Left cardiac atrium (tissue), 4 donors: ENCODE data around the gene DLGAP1. TPM values are rescaled to one million over a fixed set of nuclear protein-coding genes. Genes with fewer than 3 reads are reported as not detected.

Experiments
- ATAC-seq, 2 donors: fragments of 200-7000 bp; cut with Tn5 transposase; one replicate each; pipeline ENCODE4 v1.9.1; 2020; ENCODE audit warnings: mild to moderate bottlenecking in 2 of 2, moderate library complexity in 2 of 2
- DNase-seq: peaks from one replicate; pipeline ENCODE4 v3.0.0-alpha.2; 2020
- intact Hi-C, 2 donors: fragments of 100-400 bp; cut with DNase I; formaldehyde crosslinking; loops; one replicate each; pipeline versions ENCODE4 v1.14.1 to v1.15.1; 2022 to 2023
- total RNA-seq, 2 donors: library from RNA; stranded (reverse); fragmentation: NEBNext Ultra II Directional; extraction: Animal tissue kit (Norgen Biotek cat#: 25700); gene quantifications; one replicate each; pipeline ENCODE4 v1.2.1, GENCODE V29; 2021
- donor health status: DM: no; HTN: yes; CAD: no.
- donor health status: DM: no; HTN: yes; CAD: no; lungs with severe emphysema.
- donor health status: DM: yes; HTN: yes; CAD: no.
- donor health status: Dilated cardiomyopathy.

The DLGAP1 gene
- total RNA-seq, 2 donors from 2014 or later: 0.29 to 0.47 TPM

GRCh38 chr18:3931542-3932112 is 523.5 kb downstream of the DLGAP1 start:
- intact Hi-C loops: no loop called here
- peak in 1 of 2 donors; percentile 76 for ATAC-seq
- no peak for DNase-seq

GRCh38 chr18:3931013-3931315 is 524.1 kb downstream of the DLGAP1 start:
- ATAC-seq: no peak
- no peak for DNase-seq
- intact Hi-C loops: no loop called here

- ATAC-seq (peak in 1 of 2 donors; percentile 61), DNase-seq (no peak)
These were observed 524.7 kb downstream of the DLGAP1 start for GRCh38 chr18:3930126-3931012.

GRCh38 chr18:3924455-3924854 is 530.7 kb downstream of the DLGAP1 start:
- ATAC-seq: peak in 1 of 2 donors; percentile 67
- no peak for DNase-seq
- intact Hi-C loops: no loop called here

More at GRCh38 chr18:3930126-3931012, 524.7 kb downstream of the DLGAP1 start:
- intact Hi-C loops: no loop called here

- DNase-seq: no peak
- intact Hi-C loops: no loop called here
- peak in 1 of 2 donors; percentile 82 for ATAC-seq
These were observed 531.4 kb downstream of the DLGAP1 start for GRCh38 chr18:3923750-3924149.

GRCh38 chr18:3921826-3922225 is 533.3 kb downstream of the DLGAP1 start:
- ATAC-seq (no peak), DNase-seq (no peak)
- intact Hi-C loops: no loop called here

GRCh38 chr18:3920832-3921231 is 534.3 kb downstream of the DLGAP1 start:
- intact Hi-C loops: no loop called here
- DNase-seq (no peak), ATAC-seq (no peak)

GRCh38 chr18:3919396-3920061 is 535.6 kb downstream of the DLGAP1 start:
- intact Hi-C loops: no loop called here
- ATAC-seq: peak in 1 of 2 donors; percentile 44
- DNase-seq: no peak

- ATAC-seq (peak; percentile 24 to 44), DNase-seq (no peak)
- intact Hi-C loops: no loop called here
These were observed 539.0 kb downstream of the DLGAP1 start for GRCh38 chr18:3916082-3916481.

GRCh38 chr18:3914833-3915610 is 540.1 kb downstream of the DLGAP1 start:
- intact Hi-C loops: no loop called here
- DNase-seq (no peak), ATAC-seq (no peak)

- DNase-seq (no peak), ATAC-seq (no peak)
- intact Hi-C loops: no loop called here
These were observed 541.0 kb downstream of the DLGAP1 start for GRCh38 chr18:3914109-3914508.

GRCh38 chr18:3912705-3913104 is 542.4 kb downstream of the DLGAP1 start:
- no peak for DNase-seq
- intact Hi-C loops: no loop called here
- ATAC-seq: peak in 1 of 2 donors; percentile 27

- intact Hi-C loops: no loop called here
These were observed 543.7 kb downstream of the DLGAP1 start for GRCh38 chr18:3911413-3911812.

GRCh38 chr18:3910512-3910911 is 544.6 kb downstream of the DLGAP1 start:
- intact Hi-C loops: no loop called here
- DNase-seq (no peak), ATAC-seq (no peak)

More at GRCh38 chr18:3911413-3911812, 543.7 kb downstream of the DLGAP1 start:
- ATAC-seq (no peak), DNase-seq (no peak)

- no peak for ATAC-seq
- DNase-seq: no peak
- intact Hi-C loops: no loop called here
These were observed 547.2 kb downstream of the DLGAP1 start for GRCh38 chr18:3907955-3908354.

GRCh38 chr18:3906116-3906750 is 548.9 kb downstream of the DLGAP1 start:
- ATAC-seq (no peak), DNase-seq (no peak)

GRCh38 chr18:3903337-3903736 is 551.8 kb downstream of the DLGAP1 start:
- intact Hi-C loops: no loop called here
- DNase-seq (no peak), ATAC-seq (no peak)

More at GRCh38 chr18:3906116-3906750, 548.9 kb downstream of the DLGAP1 start:
- intact Hi-C loops: no loop called here

- intact Hi-C loops: no loop called here
- ATAC-seq (no peak), DNase-seq (no peak)
These were observed 552.4 kb downstream of the DLGAP1 start for GRCh38 chr18:3902676-3903075.

- no peak for ATAC-seq
- intact Hi-C loops: no loop called here
- no peak for DNase-seq
These were observed 553.3 kb downstream of the DLGAP1 start for GRCh38 chr18:3901811-3902210.
